ENCODE data around the gene ECT2L. TPM values are rescaled to one million over a fixed set of nuclear protein-coding genes. Genes with fewer than 3 reads are reported as not detected.
A peak's percentile ranks its signal among the peaks of the same experiment; 100 is the strongest.

Gene ECT2L
- total RNA-seq, 1 experiment from 2014 or later, result not detected

- peak; percentile 12 for DNase-seq (ENCODE audit: low read depth)
Observed at GRCh38 chr6:138862456-138862855, 66.6 kb downstream of the ECT2L start.

- DNase-seq (ENCODE audit: low read depth), result no peak
Observed at GRCh38 chr6:138863321-138863720, 67.4 kb downstream of the ECT2L start.

GRCh38 chr6:138864343-138864890, 68.5 kb downstream of the ECT2L start:
- DNase-seq (ENCODE audit: low read depth), result peak; percentile 64

GRCh38 chr6:138865480-138866109, 69.7 kb downstream of the ECT2L start:
- DNase-seq (ENCODE audit: low read depth), result no peak

- no peak for DNase-seq (ENCODE audit: low read depth)
Observed at GRCh38 chr6:138868181-138868580, 72.3 kb downstream of the ECT2L start.

- no peak for DNase-seq (ENCODE audit: low read depth)
Observed at GRCh38 chr6:138869398-138869797, 73.5 kb downstream of the ECT2L start.

GRCh38 chr6:138873191-138873590, 77.3 kb downstream of the ECT2L start:
- DNase-seq (ENCODE audit: low read depth), result no peak

GRCh38 chr6:138882369-138883017, 86.6 kb downstream of the ECT2L start:
- DNase-seq (ENCODE audit: low read depth), result no peak

GRCh38 chr6:138885156-138885819, 89.4 kb downstream of the ECT2L start:
- no peak for DNase-seq (ENCODE audit: low read depth)

GRCh38 chr6:138891255-138891986, 95.5 kb downstream of the ECT2L start:
- DNase-seq (ENCODE audit: low read depth), result peak; percentile 22

GRCh38 chr6:138896104-138896756, 100.3 kb downstream of the ECT2L start:
- no peak for DNase-seq (ENCODE audit: low read depth)

- DNase-seq (ENCODE audit: low read depth), result peak; percentile 19
Observed at GRCh38 chr6:138897031-138897430, 101.1 kb downstream of the ECT2L start.

- no peak for DNase-seq (ENCODE audit: low read depth)
Observed at GRCh38 chr6:138907167-138907566, 111.3 kb downstream of the ECT2L start.

GRCh38 chr6:138909511-138909910, 113.6 kb downstream of the ECT2L start:
- no peak for DNase-seq (ENCODE audit: low read depth)

GRCh38 chr6:138909975-138910374, 114.1 kb downstream of the ECT2L start:
- no peak for DNase-seq (ENCODE audit: low read depth)

GRCh38 chr6:138912308-138912707, 116.4 kb downstream of the ECT2L start:
- no peak for DNase-seq (ENCODE audit: low read depth)

- no peak for DNase-seq (ENCODE audit: low read depth)
Observed at GRCh38 chr6:138914701-138915100, 118.8 kb downstream of the ECT2L start.

- no peak for DNase-seq (ENCODE audit: low read depth)
Observed at GRCh38 chr6:138920906-138921305, 125.0 kb downstream of the ECT2L start.

GRCh38 chr6:138923561-138923960, 127.7 kb downstream of the ECT2L start:
- no peak for DNase-seq (ENCODE audit: low read depth)

GRCh38 chr6:138925806-138926205, 129.9 kb downstream of the ECT2L start:
- no peak for DNase-seq (ENCODE audit: low read depth)

- no peak for DNase-seq (ENCODE audit: low read depth)
Observed at GRCh38 chr6:138926579-138926978, 130.7 kb downstream of the ECT2L start.

Data from LHCN-M2 (cell line).